Right renal pelvis (tissue), 4 donors: ENCODE data around the gene TMEM121B. TPM values are rescaled to one million over a fixed set of nuclear protein-coding genes. Genes with fewer than 3 reads are reported as not detected.
"Not testable (repeated sequence)": the region's sequence is repeated elsewhere in the genome, so short reads cannot be mapped to it uniquely, and the experiment has no call there.

ENCODE experiments used
- DNase-seq, 4 donors: peaks; one replicate each; pipeline ENCODE4 v3.0.0-alpha.2; 2013; ENCODE audit warnings: low read depth in 4 of 4, low spot score in 3 of 4, missing footprints in 1 of 4
- polyA plus RNA-seq, 4 donors: library from polyadenylated mRNA; unstranded; fragments of 120-200 nt; gene quantifications; one replicate each; pipeline ENCODE4 v1.2.1, GENCODE V29; 2013; ENCODE audit not compliant: insufficient read length in 4 of 4

The TMEM121B gene
- polyA plus RNA-seq = 1 to 10 TPM in 1 of 4 donors, under 1 TPM in 3; 0.78 to 1.0 (median 0.80) TPM

GRCh38 chr22:17121233-17122195 is at the start of gene TMEM121B:
Gene TMEM121B (minus strand): TSS chr22:17121360. CDS start chr22:17121127, 233 bp downstream.
- peak in 3 of 4 donors; percentile 28 to 46 (median 38) for DNase-seq

GRCh38 chr22:17167486-17167885 is 46.3 kb upstream of the TMEM121B start:
- DNase-seq = no peak

GRCh38 chr22:17164392-17165024 is 43.3 kb upstream of the TMEM121B start:
- DNase-seq = no peak

- no peak for DNase-seq
Measured at GRCh38 chr22:17162731-17163130, 41.6 kb upstream of the TMEM121B start.

- DNase-seq = no peak
Measured at GRCh38 chr22:17161991-17162390, 40.8 kb upstream of the TMEM121B start.

- peak; percentile 20 to 49 (median 36) for DNase-seq
Measured at GRCh38 chr22:17159504-17159951, 38.4 kb upstream of the TMEM121B start.

- DNase-seq = peak; percentile 78 to 80 (median 78)
Measured at GRCh38 chr22:17158568-17159503, 37.7 kb upstream of the TMEM121B start, which contains the start of gene HDHD5. Gene HDHD5 (minus strand): TSS chr22:17159277. CDS start chr22:17159251, 26 bp downstream.

GRCh38 chr22:17158176-17158567 is 37.0 kb upstream of the TMEM121B start:
- DNase-seq = no peak

- DNase-seq = no peak
Measured at GRCh38 chr22:17157714-17158113, 36.6 kb upstream of the TMEM121B start.

- DNase-seq = no peak
Measured at GRCh38 chr22:17155941-17156340, 34.8 kb upstream of the TMEM121B start.

GRCh38 chr22:17152971-17153370 is 31.8 kb upstream of the TMEM121B start:
- DNase-seq = no peak

- no peak for DNase-seq
Measured at GRCh38 chr22:17152340-17152739, 31.2 kb upstream of the TMEM121B start.

- no peak for DNase-seq
Measured at GRCh38 chr22:17149076-17149815, 28.1 kb upstream of the TMEM121B start.

GRCh38 chr22:17147458-17147857 is 26.3 kb upstream of the TMEM121B start:
- DNase-seq = not testable (repeated sequence)

- DNase-seq = no peak
Measured at GRCh38 chr22:17145021-17145680, 24.0 kb upstream of the TMEM121B start.

GRCh38 chr22:17143826-17144225 is 22.7 kb upstream of the TMEM121B start:
- DNase-seq = no peak

- DNase-seq = no peak
Measured at GRCh38 chr22:17143101-17143500, 21.9 kb upstream of the TMEM121B start.

- no peak for DNase-seq
Measured at GRCh38 chr22:17140826-17141766, 19.9 kb upstream of the TMEM121B start.
